ENCODE data around the gene BRD4. TPM values are rescaled to one million over a fixed set of nuclear protein-coding genes. Genes with fewer than 3 reads are reported as not detected.

BRD4 gene
- total RNA-seq, result 100 to 1,000 TPM; 161 to 187 TPM

- DNase-seq (peak; percentile 83 to 91), ATAC-seq (replicated peaks in 1 of 2) (peak; percentile 69 to 78)
- peaks cover 9 to 15% of the 10 kb centered on the region in 2 donors for H3K36me3 Mint-ChIP-seq (ENCODE audit: insufficient read depth in 2 of 2)
- peak within 1 kb of the TSS; percentile 99 for H3K27ac Mint-ChIP-seq
- H3K4me3 Mint-ChIP-seq, result peak within 1 kb of the TSS; percentile 95 to 99
- H3K4me1 Mint-ChIP-seq (ENCODE audit: low read depth), result peaks cover 36% of the 10 kb centered on the region
- no peaks in the 10 kb centered on the region for H3K9me3 Mint-ChIP-seq
- no peaks in the 10 kb centered on the region for H3K27me3 Mint-ChIP-seq (ENCODE audit: low read depth)
These were observed at the start of gene BRD4 for GRCh38 chr19:15332311-15332996. Gene BRD4, minus strand, starts transcription at chr19:15332539. Its CDS starts 59,440 bp downstream, at chr19:15273099.

DNA sequence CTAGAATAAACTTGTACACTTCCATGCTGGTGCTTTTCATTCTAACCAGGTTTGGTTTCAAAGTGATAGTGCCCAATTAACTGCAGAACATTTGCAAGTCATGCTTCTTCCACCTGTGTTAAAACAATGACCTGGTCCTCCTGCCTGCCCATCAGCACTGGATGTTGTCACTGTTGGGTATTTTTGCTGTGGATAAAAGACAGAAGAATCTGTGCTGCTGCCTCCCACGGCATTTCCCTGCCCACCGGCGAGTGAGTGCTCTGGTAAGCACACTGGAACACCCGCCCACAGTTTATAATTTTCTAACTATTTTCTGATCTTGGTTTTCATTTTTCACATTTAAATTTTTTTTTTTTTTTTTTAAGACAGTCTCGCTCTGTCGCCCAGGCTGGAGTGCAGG is 49.5 kb upstream of the BRD4 start:
- H3K27ac Mint-ChIP-seq, result no peak overlapping the region
- no peak for DNase-seq

GRCh38 chr19:15381429-15381828 is 49.1 kb upstream of the BRD4 start:
- H3K4me1 Mint-ChIP-seq (ENCODE audit: low read depth), result peaks cover 44% of the 10 kb centered on the region
- H3K36me3 Mint-ChIP-seq (ENCODE audit: insufficient read depth in 2 of 2), result peaks cover 6 to 7% of the 10 kb centered on the region in 2 donors
- no peaks in the 10 kb centered on the region for H3K27me3 Mint-ChIP-seq (ENCODE audit: low read depth)
- DNase-seq (no peak), ATAC-seq (replicated peaks in 1 of 2) (no peak)
- no peaks in the 10 kb centered on the region for H3K9me3 Mint-ChIP-seq
- peak overlapping the region; percentile 43 for H3K27ac Mint-ChIP-seq
- peak overlapping the region in 1 of 2 donors; percentile 98 for H3K4me3 Mint-ChIP-seq

More for the DNA sequence above, 49.5 kb upstream of the BRD4 start:
- Mint-ChIP-seq H3K27me3 (ENCODE audit: low read depth) (no peaks in the 10 kb centered on the region), H3K9me3 (no peaks in the 10 kb centered on the region), H3K4me3 (peak overlapping the region in 1 of 2 donors; percentile 98), H3K4me1 (ENCODE audit: low read depth) (peaks cover 40% of the 10 kb centered on the region), H3K36me3 (ENCODE audit: insufficient read depth in 2 of 2) (peaks cover 6 to 7% of the 10 kb centered on the region in 2 donors)
- ATAC-seq (replicated peaks in 1 of 2), result no peak

GRCh38 chr19:15379999-15380647 is 47.8 kb upstream of the BRD4 start:
- H3K9me3 Mint-ChIP-seq, result no peaks in the 10 kb centered on the region
- peak; percentile 49 to 53 for ATAC-seq (replicated peaks in 1 of 2)
- DNase-seq, result no peak
- H3K4me3 Mint-ChIP-seq, result peak overlapping the region; percentile 97 to 98
- peak overlapping the region; percentile 92 for H3K27ac Mint-ChIP-seq
- H3K4me1 Mint-ChIP-seq (ENCODE audit: low read depth), result peaks cover 48% of the 10 kb centered on the region
- no peaks in the 10 kb centered on the region for H3K27me3 Mint-ChIP-seq (ENCODE audit: low read depth)
- H3K36me3 Mint-ChIP-seq (ENCODE audit: insufficient read depth in 2 of 2), result peaks cover 6 to 7% of the 10 kb centered on the region in 2 donors

DNA sequence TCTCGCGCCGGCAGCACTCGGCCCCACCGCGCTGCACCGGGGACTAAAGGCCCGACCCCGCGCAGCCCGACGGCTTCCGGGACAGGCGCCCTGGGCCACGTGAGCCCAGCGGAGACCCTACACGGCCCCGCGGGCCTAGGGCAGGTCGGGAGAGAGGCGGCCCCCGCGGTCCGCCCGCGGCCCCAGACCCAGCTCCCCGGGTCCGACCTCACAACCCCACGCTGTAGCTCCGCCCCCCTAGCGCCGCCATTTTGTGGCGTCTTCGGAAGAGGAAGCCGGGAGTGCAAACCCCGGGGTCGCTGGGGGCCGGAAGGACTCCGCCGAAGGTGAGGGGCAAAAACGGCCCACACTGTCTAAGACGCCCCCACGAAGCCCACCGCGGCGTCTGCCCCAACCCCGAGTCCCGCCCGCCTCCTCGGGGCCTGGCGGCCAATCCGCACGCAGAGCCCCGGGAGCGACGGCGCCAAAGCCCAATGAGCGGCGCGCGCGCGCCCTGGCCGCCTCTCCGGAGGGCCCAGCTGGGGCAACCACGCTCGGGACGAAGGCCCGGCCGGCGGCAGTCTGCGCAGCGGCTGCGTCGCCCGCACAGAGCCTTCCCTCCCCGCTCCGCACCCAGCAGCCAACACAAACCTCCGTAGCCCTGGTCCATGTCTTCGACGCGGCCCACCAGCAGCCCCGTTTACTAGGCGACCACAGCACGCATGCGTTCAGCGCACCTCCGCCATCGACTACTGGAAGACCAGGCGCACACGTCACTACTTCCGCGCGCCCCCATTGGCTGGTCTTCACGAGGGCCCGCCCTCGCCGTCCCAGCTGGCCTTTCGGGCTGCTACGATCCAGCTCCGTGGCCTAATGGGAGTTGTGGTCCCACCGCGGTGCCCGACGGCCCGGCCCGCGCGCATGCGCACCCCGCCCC is 47.0 kb upstream of the BRD4 start, which contains the start of gene AKAP8:
Gene AKAP8, minus strand, starts transcription at position 705 of the 916 bp plus-strand sequence. Its CDS starts 56 bp downstream, at position 649.
- H3K9me3 Mint-ChIP-seq, result no peaks in the 10 kb centered on the region

GRCh38 chr19:15378534-15379082 is 46.3 kb upstream of the BRD4 start:
- H3K36me3 Mint-ChIP-seq (ENCODE audit: insufficient read depth in 2 of 2), result peaks cover 6 to 9% of the 10 kb centered on the region in 2 donors
- peak in 1 of 2 donors; percentile 14 for ATAC-seq (replicated peaks in 1 of 2)
- H3K27me3 Mint-ChIP-seq (ENCODE audit: low read depth), result no peaks in the 10 kb centered on the region
- H3K9me3 Mint-ChIP-seq, result no peaks in the 10 kb centered on the region
- peak overlapping the region; percentile 97 to 98 for H3K4me3 Mint-ChIP-seq
- H3K27ac Mint-ChIP-seq, result peak overlapping the region; percentile 98
- peaks cover 58% of the 10 kb centered on the region for H3K4me1 Mint-ChIP-seq (ENCODE audit: low read depth)
- DNase-seq, result peak; percentile 57 to 65

More for the DNA sequence above, 47.0 kb upstream of the BRD4 start, which contains the start of gene AKAP8:
- peaks cover 54% of the 10 kb centered on the region for H3K4me1 Mint-ChIP-seq (ENCODE audit: low read depth)
- ATAC-seq (replicated peaks in 1 of 2), result peak; percentile 90 to 93
- H3K4me3 Mint-ChIP-seq, result peak within 1 kb of the TSS; percentile 97 to 98
- DNase-seq, result peak; percentile 98
- H3K27ac Mint-ChIP-seq, result peak within 1 kb of the TSS; percentile 98
- no peaks in the 10 kb centered on the region for H3K27me3 Mint-ChIP-seq (ENCODE audit: low read depth)
- peaks cover 6 to 9% of the 10 kb centered on the region in 2 donors for H3K36me3 Mint-ChIP-seq (ENCODE audit: insufficient read depth in 2 of 2)

GRCh38 chr19:15374796-15375440 is 42.6 kb upstream of the BRD4 start:
- H3K36me3 Mint-ChIP-seq (ENCODE audit: insufficient read depth in 2 of 2), result peaks cover 10 to 19% of the 10 kb centered on the region in 2 donors
- peaks cover 46% of the 10 kb centered on the region for H3K4me1 Mint-ChIP-seq (ENCODE audit: low read depth)
- H3K27me3 Mint-ChIP-seq (ENCODE audit: low read depth), result no peaks in the 10 kb centered on the region
- no peak overlapping the region for H3K4me3 Mint-ChIP-seq
- no peak for ATAC-seq (replicated peaks in 1 of 2)
- DNase-seq, result no peak
- no peaks in the 10 kb centered on the region for H3K9me3 Mint-ChIP-seq
- H3K27ac Mint-ChIP-seq, result no peak overlapping the region

- Mint-ChIP-seq H3K27me3 (ENCODE audit: low read depth) (no peaks in the 10 kb centered on the region), H3K27ac (no peak overlapping the region), H3K9me3 (no peaks in the 10 kb centered on the region), H3K4me1 (ENCODE audit: low read depth) (peaks cover 46% of the 10 kb centered on the region), H3K36me3 (ENCODE audit: insufficient read depth in 2 of 2) (peaks cover 10 to 18% of the 10 kb centered on the region in 2 donors), H3K4me3 (no peak overlapping the region)
- DNase-seq (no peak), ATAC-seq (replicated peaks in 1 of 2) (no peak)
These were observed 41.8 kb upstream of the BRD4 start for GRCh38 chr19:15374105-15374651.

DNA sequence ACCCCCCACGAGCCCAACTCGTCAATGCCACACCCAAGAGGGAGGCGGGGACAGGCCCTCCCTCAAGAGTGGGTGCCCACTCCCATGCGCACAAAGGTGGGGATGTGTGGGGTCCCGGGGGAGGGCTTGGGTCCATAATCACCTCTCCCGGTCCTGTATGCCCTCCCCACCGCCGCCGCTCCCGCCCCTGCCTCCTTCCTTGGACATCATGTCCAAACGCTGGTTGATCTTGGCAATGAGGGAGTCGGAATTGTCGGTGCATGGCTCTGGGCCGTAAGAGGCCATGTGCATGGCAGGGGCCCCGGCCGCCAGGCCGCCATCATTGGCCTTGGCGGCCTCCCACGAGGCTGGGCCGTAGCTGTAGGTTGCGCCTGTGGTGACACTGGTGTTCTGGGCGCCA is 41.3 kb upstream of the BRD4 start:
- Mint-ChIP-seq H3K9me3 (no peaks in the 10 kb centered on the region), H3K4me1 (ENCODE audit: low read depth) (peaks cover 48% of the 10 kb centered on the region), H3K27me3 (ENCODE audit: low read depth) (no peaks in the 10 kb centered on the region), H3K4me3 (no peak overlapping the region), H3K27ac (no peak overlapping the region), H3K36me3 (ENCODE audit: insufficient read depth in 2 of 2) (peaks cover 10 to 21% of the 10 kb centered on the region in 2 donors)
- DNase-seq (no peak), ATAC-seq (replicated peaks in 1 of 2) (no peak)

DNA sequence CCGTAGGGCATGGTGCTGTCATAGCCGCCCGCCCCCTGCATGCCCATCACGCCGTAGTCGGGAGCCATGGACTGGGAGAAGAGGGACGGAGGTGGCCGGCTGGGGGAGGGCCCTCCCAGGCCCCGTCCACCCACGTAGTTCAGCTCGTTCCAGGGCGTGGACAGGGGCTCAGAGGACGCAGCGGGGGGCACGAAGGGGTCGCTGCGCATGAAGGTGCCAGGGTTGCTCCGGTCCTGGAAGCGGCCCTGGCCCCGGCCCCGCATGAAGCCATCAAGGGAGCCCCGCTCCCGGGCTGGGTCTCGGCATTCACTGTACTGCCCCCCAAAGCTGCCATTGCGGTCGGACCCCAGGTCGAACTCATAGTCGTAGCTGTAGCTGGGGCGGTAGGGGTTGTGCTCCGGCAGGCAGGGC is 40.6 kb upstream of the BRD4 start:
- H3K27ac Mint-ChIP-seq, result no peak overlapping the region
- ATAC-seq (replicated peaks in 1 of 2) (no peak), DNase-seq (no peak)
- no peaks in the 10 kb centered on the region for H3K27me3 Mint-ChIP-seq (ENCODE audit: low read depth)
- peaks cover 4 to 20% of the 10 kb centered on the region in 2 donors for H3K36me3 Mint-ChIP-seq (ENCODE audit: insufficient read depth in 2 of 2)
- H3K4me3 Mint-ChIP-seq, result peak overlapping the region in 1 of 2 donors; percentile 60
- no peaks in the 10 kb centered on the region for H3K9me3 Mint-ChIP-seq
- peaks cover 45% of the 10 kb centered on the region for H3K4me1 Mint-ChIP-seq (ENCODE audit: low read depth)

GRCh38 chr19:15372470-15372869 is 40.1 kb upstream of the BRD4 start:
- peak; percentile 26 to 51 for ATAC-seq (replicated peaks in 1 of 2)
- Mint-ChIP-seq H3K4me1 (ENCODE audit: low read depth) (peaks cover 40% of the 10 kb centered on the region), H3K9me3 (no peaks in the 10 kb centered on the region), H3K27ac (peak overlapping the region; percentile 79), H3K27me3 (ENCODE audit: low read depth) (no peaks in the 10 kb centered on the region), H3K36me3 (ENCODE audit: insufficient read depth in 2 of 2) (peaks cover 4 to 20% of the 10 kb centered on the region in 2 donors), H3K4me3 (peak overlapping the region in 1 of 2 donors; percentile 60)
- DNase-seq, result peak in 1 of 2 donors; percentile 30

Measured in activated T-cell treated with anti-CD3 and anti-CD28 coated beads, Interleukin-2, amount 50 U/mL, for 72 hours (primary cell).